Brain microvascular endothelial cell (primary cell): ENCODE data around the gene PRRX1.

Source experiments
- DNase-seq: peaks from one replicate; pipeline ENCODE4 v3.0.0-alpha.2; 2020
- H3K27ac ChIP-seq: fragments of 250-450 bp; sonication (Bioruptor Pico); 2 replicates; pipeline ENCODE4 v1.5.1; 2020; ENCODE audit warnings: mild to moderate bottlenecking, moderate library complexity
- H3K27me3 ChIP-seq: fragments of 250-450 bp; sonication (Bioruptor Pico); replicated peaks from 2 replicates; pipeline ENCODE4 v1.5.1; 2020; ENCODE audit warnings: mild to moderate bottlenecking
- H3K36me3 ChIP-seq: fragments of 250-450 bp; sonication (Bioruptor Pico); replicated peaks from 2 replicates; pipeline ENCODE4 v1.5.1; 2020; ENCODE audit warnings: mild to moderate bottlenecking
- H3K4me3 ChIP-seq: 2 replicates; pipeline ENCODE4 v1.5.1; 2011; ENCODE audit warnings: low read depth, mild to moderate bottlenecking, control low read depth, low read length, moderate library complexity
- CTCF ChIP-seq: IDR thresholded peaks from 2 replicates; pipeline ENCODE4 v1.5.1; 2011; ENCODE audit warnings: low read depth, mild to moderate bottlenecking, moderate library complexity, low read length, control low read depth, inconsistent platforms; ENCODE audit errors: missing control alignments
- in situ Hi-C: cut with HindIII; loops from 2 replicates; pipeline ENCODE4 v1.10.0; 2017; ENCODE audit warnings: low sequenced_read_pairs, low pct_ligation_motif_present

Gene PRRX1

GRCh38 chr1:170758992-170759391, 95.1 kb downstream of the PRRX1 start:
- Histone ChIP-seq H3K27me3 (no peaks in the 10 kb centered on the region), H3K4me3 (no peak overlapping the region), H3K36me3 (no peaks in the 10 kb centered on the region), H3K27ac (no peak overlapping the region)
- in situ Hi-C loops: loop anchor here (25.0 kb wide), 1 partner anchor 822 kb away; no protein-coding TSS in a partner anchor
- DNase-seq: no peak
- no peak for TF ChIP-seq CTCF

- Histone ChIP-seq H3K36me3 (no peaks in the 10 kb centered on the region), H3K27me3 (no peaks in the 10 kb centered on the region), H3K4me3 (no peak overlapping the region), H3K27ac (no peak overlapping the region)
- no peak for TF ChIP-seq CTCF
- no peak for DNase-seq
- in situ Hi-C loops: loop anchor here (25.0 kb wide), 1 partner anchor 828 kb away; no protein-coding TSS in a partner anchor
Observed at GRCh38 chr1:170765279-170765678, 101.3 kb downstream of the PRRX1 start.

- no peaks in the 10 kb centered on the region for H3K36me3 ChIP-seq
- TF ChIP-seq CTCF: peak; percentile 52
- H3K4me3 ChIP-seq: no peak overlapping the region
- in situ Hi-C loops: loop anchor here (25.0 kb wide), 1 partner anchor 829 kb away; no protein-coding TSS in a partner anchor
- H3K27me3 ChIP-seq: no peaks in the 10 kb centered on the region
- peak; percentile 24 for DNase-seq
- no peak overlapping the region for H3K27ac ChIP-seq
Observed at GRCh38 chr1:170765712-170766330, 101.9 kb downstream of the PRRX1 start.

GRCh38 chr1:170768929-170769328, 105.0 kb downstream of the PRRX1 start:
- in situ Hi-C loops: loop anchor here (25.0 kb wide), 1 partner anchor 832 kb away; no protein-coding TSS in a partner anchor
- Histone ChIP-seq H3K4me3 (no peak overlapping the region), H3K27ac (no peak overlapping the region), H3K36me3 (no peaks in the 10 kb centered on the region), H3K27me3 (no peaks in the 10 kb centered on the region)
- TF ChIP-seq CTCF: no peak
- no peak for DNase-seq

- no peak for TF ChIP-seq CTCF
- Histone ChIP-seq H3K27me3 (no peaks in the 10 kb centered on the region), H3K4me3 (no peak overlapping the region), H3K27ac (no peak overlapping the region), H3K36me3 (no peaks in the 10 kb centered on the region)
- in situ Hi-C loops: loop anchor here (25.0 kb wide), 1 partner anchor 832 kb away; no protein-coding TSS in a partner anchor
- DNase-seq: no peak
Observed at GRCh38 chr1:170769691-170770090, 105.8 kb downstream of the PRRX1 start.
